K562 (cell line): ENCODE data around the gene HACD1. TPM values are rescaled to one million over a fixed set of nuclear protein-coding genes. Genes with fewer than 3 reads are reported as not detected.
A peak's percentile ranks its signal among the peaks of the same experiment; 100 is the strongest.

ENCODE experiments used
- CC2D1A ChIP-seq: fragments of 450-650 bp; IDR thresholded peaks from 2 replicates; pipeline ENCODE4 v1.6.1; 2017; ENCODE audit warnings: mild to moderate bottlenecking
- E4F1 ChIP-seq: fragments of 250-450 bp; sonication (Bioruptor Pico); IDR thresholded peaks from 2 replicates; pipeline ENCODE4 v1.5.0; 2021; ENCODE audit warnings: mild to moderate bottlenecking, borderline replicate concordance
- ETS1 ChIP-seq: conservative IDR thresholded peaks from 2 replicates; pipeline ENCODE4 v1.6.1; 2011; ENCODE audit warnings: low read depth, mild to moderate bottlenecking, low read length; ENCODE audit not compliant: control insufficient read depth
- ID3 ChIP-seq, 2 experiments: fragments of 250-450 bp in 1 of 2; fragments of 450-650 bp in 1 of 2; sonication (Bioruptor Pico) in 1 of 2; IDR thresholded peaks; 2 replicates each; pipeline versions ENCODE4 v1.6.1 to v1.8.0; 2016 to 2021; ENCODE audit warnings: mild to moderate bottlenecking in 2 of 2, moderate library complexity in 2 of 2, missing compliant biosample characterization in 1 of 2, missing genetic modification characterization in 1 of 2
- NKRF ChIP-seq: fragments of 450-650 bp; IDR thresholded peaks from 2 replicates; pipeline ENCODE4 v1.6.1; 2016; ENCODE audit warnings: borderline replicate concordance
- NR2C1 ChIP-seq, 2 experiments: fragments of 450-650 bp; IDR thresholded peaks; 2 replicates each; pipeline ENCODE4 v1.6.1; 2017; ENCODE audit warnings: mild to moderate bottlenecking in 2 of 2, antibody characterized with exemption in 1 of 2, inconsistent platforms in 1 of 2, missing compliant biosample characterization in 1 of 2, missing genetic modification characterization in 1 of 2
- NR3C1 ChIP-seq: sonication (generic); formaldehyde crosslinking; IDR thresholded peaks from 2 replicates; pipeline ENCODE4 v1.8.1; 2022; ENCODE audit warnings: missing genetic modification reagents
- PRDM10 ChIP-seq: fragments of 450-650 bp; IDR thresholded peaks from 2 replicates; pipeline ENCODE4 v1.6.1; 2018; ENCODE audit not compliant: partially characterized antibody
- RBM34 ChIP-seq: fragments of 200-400 bp; formaldehyde crosslinking; IDR thresholded peaks from 2 replicates; pipeline ENCODE4 v1.6.1; 2018; ENCODE audit warnings: low read length, borderline replicate concordance; ENCODE audit not compliant: insufficient read depth
- STAT5A ChIP-seq: IDR thresholded peaks from 2 replicates; pipeline ENCODE4 v1.6.1; 2012; ENCODE audit warnings: low read length, inconsistent platforms, borderline replicate concordance
- TBL1XR1 ChIP-seq, 2 experiments: IDR thresholded peaks; 2 replicates each; pipeline ENCODE4 v1.6.1; 2012; ENCODE audit warnings: improper control_type of control experiment in 2 of 2, low read length in 2 of 2, mild to moderate bottlenecking in 1 of 2
- TRIM24 ChIP-seq, 2 experiments: fragments of 450-650 bp; IDR thresholded peaks; 2 replicates each; pipeline ENCODE4 v1.6.1; 2016
- ZNF12 ChIP-seq: sonication (generic); formaldehyde crosslinking; IDR thresholded peaks from 2 replicates; pipeline ENCODE4 v1.4.0; 2020; ENCODE audit warnings: mild to moderate bottlenecking, missing genetic modification reagents
- ZNF134 ChIP-seq: fragments of 250-450 bp; sonication (Bioruptor Pico); conservative IDR thresholded peaks from 2 replicates; pipeline ENCODE4 v1.4.0; 2020
- polyA plus RNA-seq, 8 experiments: library from polyadenylated mRNA; depleted of rRNA in 4 of 8; stranded (reverse) in 5 of 8; unstranded in 3 of 8; fragments of >200 nt; fragmentation: Nextera tagmentation in 2 of 8; fragmentation: Illumina TruSeq in 1 of 8; extraction: Ambion mirVana in 2 of 8; extraction: Trizol in 1 of 8; gene quantifications; 2 replicates each; pipeline versions ENCODE4 v1.2.1 to v1.2.3, GENCODE V29; 2011 to 2014; ENCODE audit warnings: inconsistent platforms in 1 of 8, missing spikeins in 1 of 8
- total RNA-seq, 7 experiments: library from RNA; depleted of rRNA in 6 of 7; stranded (reverse); fragments of >200 nt in 6 of 7; fragmentation: Illumina TruSeq in 2 of 7; extraction: Trizol in 2 of 7; gene quantifications; 2 replicates each; pipeline versions ENCODE4 v1.2.1 to v1.2.3, GENCODE V29; 2011 to 2021; ENCODE audit warnings: low replicate concordance in 1 of 7

HACD1 gene
- total and polyA plus RNA-seq, 9 of the 15 experiments (the other 6 are each of a cell fraction or from before 2014, with no cell fraction given) = 0.99 to 4.5 (median 2.4) TPM

GRCh38 chr10:17662193-17663138 lies 45.3 kb upstream of the HACD1 start (continued):
- TF ChIP-seq ZNF12 = no peak
- TF ChIP-seq STAT5A = peak; percentile 98
- TF ChIP-seq TRIM24 (IDR thresholded peaks at IDR 0.05) = peak; percentile 97 to 98
- peak; percentile 99 for TF ChIP-seq CC2D1A
- TF ChIP-seq E4F1 (CRISPR knock-in tag) = no peak
- no peak for TF ChIP-seq RBM34
- TF ChIP-seq TBL1XR1 (IDR thresholded peaks at IDR 0.05; ENCODE audit: low read length in 2 of 2) = peak in 1 of 2 experiments; percentile 96; a peak in 3 of 4 replicates
- TF ChIP-seq NR3C1 (CRISPR knock-in tag) = no peak
- no peak for TF ChIP-seq ETS1
- TF ChIP-seq NR2C1 (IDR thresholded peaks at IDR 0.05) = peak; percentile 38; the same call in 1 of the 2 replicates
- TF ChIP-seq NR2C1 (tag; IDR thresholded peaks at IDR 0.05) = peak; percentile 23; the same call in 1 of the 2 replicates
- TF ChIP-seq ID3 (CRISPR knock-in tag; IDR thresholded peaks at IDR 0.05) = no peak
- peak; percentile 83 for TF ChIP-seq ID3 (tag; IDR thresholded peaks at IDR 0.05)
- TF ChIP-seq PRDM10 = peak; percentile 96
- TF ChIP-seq NKRF = 0 out of 2 replicates have a peak, but pooled peaks have one; percentile 1
- TF ChIP-seq ZNF134 (CRISPR knock-in tag) = peak; percentile 62; the same call in 1 of the 2 replicates
